Measurements from ENCODE around the gene MPEG1. TPM values are rescaled to one million over a fixed set of nuclear protein-coding genes. Genes with fewer than 3 reads are reported as not detected.

The MPEG1 gene
- total RNA-seq, 4 donors from 2014 or later = 1.9 to 7.0 (median 2.6) TPM

GRCh38 chr11:59247531-59248227 is 35.0 kb upstream of the MPEG1 start:
- H3K9me3 ChIP-seq = no peaks in the 10 kb centered on the region
- H3K36me3 ChIP-seq = no peaks in the 10 kb centered on the region
- peaks cover 0 to 6% of the 10 kb centered on the region in 2 donors for H3K4me1 ChIP-seq
- DNase-seq (peak; percentile 25 to 53), ATAC-seq (peak in 1 of 2 donors; percentile 18)
- no peaks in the 10 kb centered on the region for H3K27me3 ChIP-seq
- no peak for TF ChIP-seq CTCF (IDR thresholded peaks at IDR 0.05 in 4 of 5, conservative IDR thresholded peaks at IDR 0.05 in 1 of 5)
- TF ChIP-seq POLR2A (IDR thresholded peaks at IDR 0.05) = no peak
- no peak overlapping the region for H3K4me3 ChIP-seq
- in situ Hi-C loops (cut with MboI; ENCODE audit: low sequenced_read_pairs in 4 of 4) = no loop called here
- intact Hi-C loops (cut with DNase I; ENCODE audit: low total_unique reads) = no loop called here
- no peak overlapping the region for H3K27ac ChIP-seq

- TF ChIP-seq POLR2A (IDR thresholded peaks at IDR 0.05) (no peak), CTCF (IDR thresholded peaks at IDR 0.05 in 4 of 5, conservative IDR thresholded peaks at IDR 0.05 in 1 of 5) (no peak)
- Histone ChIP-seq H3K27ac (no peak overlapping the region), H3K4me3 (no peak overlapping the region), H3K27me3 (no peaks in the 10 kb centered on the region), H3K4me1 (peaks cover 0 to 6% of the 10 kb centered on the region in 2 donors), H3K36me3 (no peaks in the 10 kb centered on the region), H3K9me3 (no peaks in the 10 kb centered on the region)
- DNase-seq (no peak), ATAC-seq (no peak)
- intact Hi-C loops (cut with DNase I; ENCODE audit: low total_unique reads) (no loop called here), in situ Hi-C loops (cut with MboI; ENCODE audit: low sequenced_read_pairs in 4 of 4) (no loop called here)
Measured at GRCh38 chr11:59243633-59244032, 30.9 kb upstream of the MPEG1 start.

- in situ Hi-C loops (cut with MboI; ENCODE audit: low sequenced_read_pairs in 4 of 4) = no loop called here
- H3K27me3 ChIP-seq = no peaks in the 10 kb centered on the region
- H3K27ac ChIP-seq = no peak overlapping the region
- no peak for ATAC-seq
- H3K4me1 ChIP-seq = no peaks in the 10 kb centered on the region
- no peaks in the 10 kb centered on the region for H3K36me3 ChIP-seq
- no peak overlapping the region for H3K4me3 ChIP-seq
- intact Hi-C loops (cut with DNase I; ENCODE audit: low total_unique reads) = no loop called here
- H3K9me3 ChIP-seq = no peaks in the 10 kb centered on the region
- TF ChIP-seq POLR2A (IDR thresholded peaks at IDR 0.05) (no peak), CTCF (IDR thresholded peaks at IDR 0.05 in 4 of 5, conservative IDR thresholded peaks at IDR 0.05 in 1 of 5) (no peak)
- no peak for DNase-seq
Measured at GRCh38 chr11:59240322-59240721, 27.6 kb upstream of the MPEG1 start.

GRCh38 chr11:59226396-59226795 is 13.7 kb upstream of the MPEG1 start:
- Histone ChIP-seq H3K27ac (no peak overlapping the region), H3K36me3 (no peaks in the 10 kb centered on the region), H3K27me3 (no peaks in the 10 kb centered on the region), H3K4me1 (peaks cover 0 to 7% of the 10 kb centered on the region in 2 donors), H3K9me3 (no peaks in the 10 kb centered on the region), H3K4me3 (no peak overlapping the region)
- ATAC-seq (no peak), DNase-seq (no peak)
- in situ Hi-C loops (cut with MboI; ENCODE audit: low sequenced_read_pairs in 4 of 4) (no loop called here), intact Hi-C loops (cut with DNase I; ENCODE audit: low total_unique reads) (no loop called here)
- no peak for TF ChIP-seq CTCF (IDR thresholded peaks at IDR 0.05 in 4 of 5, conservative IDR thresholded peaks at IDR 0.05 in 1 of 5)
- TF ChIP-seq POLR2A (IDR thresholded peaks at IDR 0.05) = no peak

- in situ Hi-C loops (cut with MboI; ENCODE audit: low sequenced_read_pairs in 4 of 4) = no loop called here
- TF ChIP-seq POLR2A (IDR thresholded peaks at IDR 0.05) (no peak), CTCF (IDR thresholded peaks at IDR 0.05 in 4 of 5, conservative IDR thresholded peaks at IDR 0.05 in 1 of 5) (no peak)
Measured at GRCh38 chr11:59225017-59225416, 12.3 kb upstream of the MPEG1 start.

More at GRCh38 chr11:59225017-59225416, 12.3 kb upstream of the MPEG1 start:
- Histone ChIP-seq H3K36me3 (no peaks in the 10 kb centered on the region), H3K9me3 (no peaks in the 10 kb centered on the region), H3K4me3 (no peak overlapping the region), H3K27ac (peak overlapping the region; percentile 39 to 61 (median 46)), H3K4me1 (peaks cover 0 to 7% of the 10 kb centered on the region in 2 donors), H3K27me3 (no peaks in the 10 kb centered on the region)
- no peak for DNase-seq
- ATAC-seq = no peak
- intact Hi-C loops (cut with DNase I; ENCODE audit: low total_unique reads) = no loop called here
